WI38 (cell line): ENCODE results near the gene SYNGR1.

ENCODE experiments used
- H3K4me3 ChIP-seq: 2 replicates; pipeline ENCODE4 v1.5.1; 2011; ENCODE audit warnings: low read depth, mild to moderate bottlenecking, control low read depth, low read length
- CTCF ChIP-seq: IDR thresholded peaks from 2 replicates; pipeline ENCODE4 v1.5.1; 2012; ENCODE audit warnings: low read depth, mild to moderate bottlenecking, control low read depth, low read length

The SYNGR1 gene

GRCh38 chr22:39362932-39363331 is 13.1 kb downstream of the SYNGR1 start:
- no peak overlapping the region for H3K4me3 ChIP-seq
- no peak for TF ChIP-seq CTCF

GRCh38 chr22:39363751-39364515 is 14.1 kb downstream of the SYNGR1 start:
- H3K4me3 ChIP-seq: no peak overlapping the region
- no peak for TF ChIP-seq CTCF

- no peak for TF ChIP-seq CTCF
These were observed 15.1 kb downstream of the SYNGR1 start for GRCh38 chr22:39364714-39365491.

GRCh38 chr22:39365492-39365780 is 15.6 kb downstream of the SYNGR1 start:
- no peak for TF ChIP-seq CTCF
- H3K4me3 ChIP-seq: no peak overlapping the region

More at GRCh38 chr22:39364714-39365491, 15.1 kb downstream of the SYNGR1 start:
- no peak overlapping the region for H3K4me3 ChIP-seq

GRCh38 chr22:39367035-39367434 is 17.2 kb downstream of the SYNGR1 start:
- TF ChIP-seq CTCF: no peak
- H3K4me3 ChIP-seq: no peak overlapping the region

GRCh38 chr22:39368461-39368911 is 18.7 kb downstream of the SYNGR1 start:
- TF ChIP-seq CTCF: no peak
- H3K4me3 ChIP-seq: no peak overlapping the region

GRCh38 chr22:39369186-39369585 is 19.4 kb downstream of the SYNGR1 start:
- TF ChIP-seq CTCF: no peak
- H3K4me3 ChIP-seq: no peak overlapping the region
